AG09319 (cell line): ENCODE data around the gene SLC35C1.
A peak's percentile ranks its signal among the peaks of the same experiment; 100 is the strongest.
"Not testable (repeated sequence)": the region's sequence is repeated elsewhere in the genome, so short reads cannot be mapped to it uniquely, and the experiment has no call there.

Experiments
- DNase-seq: peaks from one replicate; pipeline ENCODE4 v3.0.0-alpha.2; 2010; ENCODE audit warnings: low read depth; ENCODE audit errors: extremely low read depth
- TF ChIP-seq, protein P1 (sequence below): IDR thresholded peaks from 2 replicates; pipeline ENCODE4 v1.5.1; 2011; ENCODE audit warnings: low read depth, mild to moderate bottlenecking, inconsistent platforms, low read length, moderate library complexity

Gene SLC35C1

DNA sequence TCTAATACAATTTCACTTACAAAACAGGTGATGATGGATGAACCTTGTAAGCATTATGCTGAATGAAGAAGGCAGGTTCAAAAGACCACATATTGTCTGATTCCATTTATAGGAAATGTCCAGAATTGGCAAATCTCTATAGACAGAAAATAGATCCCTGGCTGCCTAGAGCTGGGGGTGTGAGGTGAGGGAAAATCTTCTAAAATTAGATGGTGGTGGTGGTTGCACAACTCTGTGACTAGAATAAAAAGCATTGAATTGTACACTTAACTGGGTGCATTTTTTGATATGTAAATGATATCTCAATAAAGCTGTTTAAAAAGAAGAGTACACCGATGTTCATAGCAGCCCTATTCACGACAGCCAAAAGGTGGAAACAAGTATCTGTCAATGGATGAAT, 25.6 kb downstream of the SLC35C1 start:
- TF ChIP-seq, protein P1, sequence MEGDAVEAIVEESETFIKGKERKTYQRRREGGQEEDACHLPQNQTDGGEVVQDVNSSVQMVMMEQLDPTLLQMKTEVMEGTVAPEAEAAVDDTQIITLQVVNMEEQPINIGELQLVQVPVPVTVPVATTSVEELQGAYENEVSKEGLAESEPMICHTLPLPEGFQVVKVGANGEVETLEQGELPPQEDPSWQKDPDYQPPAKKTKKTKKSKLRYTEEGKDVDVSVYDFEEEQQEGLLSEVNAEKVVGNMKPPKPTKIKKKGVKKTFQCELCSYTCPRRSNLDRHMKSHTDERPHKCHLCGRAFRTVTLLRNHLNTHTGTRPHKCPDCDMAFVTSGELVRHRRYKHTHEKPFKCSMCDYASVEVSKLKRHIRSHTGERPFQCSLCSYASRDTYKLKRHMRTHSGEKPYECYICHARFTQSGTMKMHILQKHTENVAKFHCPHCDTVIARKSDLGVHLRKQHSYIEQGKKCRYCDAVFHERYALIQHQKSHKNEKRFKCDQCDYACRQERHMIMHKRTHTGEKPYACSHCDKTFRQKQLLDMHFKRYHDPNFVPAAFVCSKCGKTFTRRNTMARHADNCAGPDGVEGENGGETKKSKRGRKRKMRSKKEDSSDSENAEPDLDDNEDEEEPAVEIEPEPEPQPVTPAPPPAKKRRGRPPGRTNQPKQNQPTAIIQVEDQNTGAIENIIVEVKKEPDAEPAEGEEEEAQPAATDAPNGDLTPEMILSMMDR = no peak
- no peak for DNase-seq

DNA sequence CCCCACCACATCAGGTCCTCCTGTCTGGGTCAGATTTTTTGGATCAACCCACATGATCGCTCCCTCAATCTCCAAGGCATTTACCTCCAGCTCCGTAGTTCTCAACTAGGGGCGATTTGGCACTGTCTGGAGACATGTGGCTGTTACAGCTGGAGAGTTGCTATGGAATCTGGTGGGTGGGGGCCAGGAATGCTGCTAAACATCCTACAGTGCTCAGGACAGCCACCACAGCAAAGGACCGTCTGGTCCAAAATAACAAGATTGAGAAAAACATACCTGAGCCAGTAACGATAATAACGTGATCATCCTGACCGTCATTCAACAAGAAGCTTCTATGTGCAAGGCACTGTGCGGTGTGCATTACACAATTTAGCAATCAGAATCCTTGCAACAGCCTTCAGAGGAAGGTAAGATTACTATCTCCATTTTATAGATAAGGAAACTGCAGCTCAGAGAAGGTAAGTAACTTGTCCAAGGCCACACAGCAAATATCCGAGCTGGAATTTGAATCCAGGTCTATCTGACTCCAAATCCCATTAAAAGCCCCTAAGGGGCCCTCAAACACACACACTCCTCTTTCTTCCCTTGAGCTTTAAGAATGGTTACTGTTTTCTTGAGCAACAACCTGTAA, 28.0 kb downstream of the SLC35C1 start:
- DNase-seq = no peak
- TF ChIP-seq, protein P1 = no peak

- DNase-seq = no peak
- TF ChIP-seq, protein P1 = no peak
Measured at GRCh38 chr11:45833761-45834160, 28.8 kb downstream of the SLC35C1 start.

GRCh38 chr11:45834298-45834756, 29.4 kb downstream of the SLC35C1 start:
- TF ChIP-seq, protein P1 = no peak
- no peak for DNase-seq

- TF ChIP-seq, protein P1 = no peak
- no peak for DNase-seq
Measured at GRCh38 chr11:45839204-45839603, 34.3 kb downstream of the SLC35C1 start.

DNA sequence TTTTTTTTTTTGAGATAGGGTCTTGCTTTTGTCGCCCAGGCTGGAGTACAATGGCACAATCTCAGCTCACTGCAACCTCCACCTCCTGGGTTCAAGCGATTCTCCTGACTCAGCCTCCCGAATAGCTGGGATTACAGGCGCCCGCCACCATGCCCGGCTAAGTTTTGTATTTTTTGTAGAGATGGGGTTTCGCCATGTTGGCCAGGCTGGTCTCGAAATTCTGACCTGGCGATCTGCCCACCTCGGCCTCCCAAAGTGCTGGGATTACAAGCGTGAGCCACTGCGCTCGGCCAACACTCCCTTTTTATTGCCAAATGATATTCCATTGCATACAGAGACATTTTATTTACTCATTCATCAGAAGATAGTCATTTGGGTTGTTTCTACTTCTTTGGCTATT, 35.3 kb downstream of the SLC35C1 start:
- not testable (repeated sequence) for DNase-seq

- peak; percentile 67 for DNase-seq
Measured at GRCh38 chr11:45843158-45843924, 38.4 kb downstream of the SLC35C1 start.

More at GRCh38 chr11:45843158-45843924, 38.4 kb downstream of the SLC35C1 start:
- TF ChIP-seq, protein P1 = peak; percentile 96
